Stimulated activated CD4-positive, alpha-beta T cell treated with anti-CD3 and anti-CD28 coated beads, Interleukin-1b, Interleukin-23, amount 100 ng/mL, for 24 hours (primary cell): ENCODE results near the gene IL36B.

Experiments
- DNase-seq, 4 experiments: peaks; one replicate each; pipeline ENCODE4 v3.0.0-alpha.2; 2020; ENCODE audit warnings: low read depth in 4 of 4, low spot score in 1 of 4

The IL36B gene

GRCh38 chr2:113056521-113056920 is 3.9 kb upstream of the IL36B start:
- DNase-seq = no peak

GRCh38 chr2:113054066-113054465 is 1.4 kb upstream of the IL36B start:
- DNase-seq = no peak

GRCh38 chr2:113053666-113054065 is 999 bp upstream of the IL36B start:
- DNase-seq = no peak

- no peak for DNase-seq
Measured at GRCh38 chr2:113050921-113051895, 1.5 kb downstream of the IL36B start.

GRCh38 chr2:113046465-113046864 is 6.2 kb downstream of the IL36B start:
- DNase-seq = no peak

- DNase-seq = no peak
Measured at GRCh38 chr2:113041871-113042270, 10.8 kb downstream of the IL36B start.

- DNase-seq = no peak
Measured at GRCh38 chr2:113039719-113040118, 12.9 kb downstream of the IL36B start.

- DNase-seq = no peak
Measured at GRCh38 chr2:113039158-113039557, 13.5 kb downstream of the IL36B start.

GRCh38 chr2:113038291-113038690 is 14.4 kb downstream of the IL36B start:
- DNase-seq = no peak

- no peak for DNase-seq
Measured at GRCh38 chr2:113036763-113037162, 15.9 kb downstream of the IL36B start.

GRCh38 chr2:113034016-113034415 is 18.7 kb downstream of the IL36B start:
- no peak for DNase-seq

- DNase-seq = no peak
Measured at GRCh38 chr2:113032737-113033136, 19.9 kb downstream of the IL36B start.

GRCh38 chr2:113028112-113028511 is 24.6 kb downstream of the IL36B start:
- DNase-seq = no peak

- no peak for DNase-seq
Measured at GRCh38 chr2:113027691-113028090, 25.0 kb downstream of the IL36B start.

GRCh38 chr2:113025737-113026136 is 26.9 kb downstream of the IL36B start:
- DNase-seq = no peak

- no peak for DNase-seq
Measured at GRCh38 chr2:113024764-113025163, 27.9 kb downstream of the IL36B start.

GRCh38 chr2:113021312-113021711 is 31.4 kb downstream of the IL36B start:
- DNase-seq = no peak

GRCh38 chr2:113018509-113018908 is 34.2 kb downstream of the IL36B start:
- no peak for DNase-seq

- no peak for DNase-seq
Measured at GRCh38 chr2:113015655-113016054, 37.0 kb downstream of the IL36B start.

GRCh38 chr2:113015042-113015441 is 37.6 kb downstream of the IL36B start:
- DNase-seq = no peak

- DNase-seq = no peak
Measured at GRCh38 chr2:113014067-113014466, 38.6 kb downstream of the IL36B start.

- DNase-seq = no peak
Measured at GRCh38 chr2:113013336-113013661, 39.4 kb downstream of the IL36B start.
